WTC11 (cell line): ENCODE data around the gene ELOVL1. TPM values are rescaled to one million over a fixed set of nuclear protein-coding genes. Genes with fewer than 3 reads are reported as not detected.

ENCODE experiments used
- ATAC-seq: fragments of 200-7000 bp; cut with Tn5 transposase; 2 replicates; pipeline ENCODE4 v1.10.0; 2021; ENCODE audit warnings: mild to moderate bottlenecking, moderate library complexity
- CTCF ChIA-PET: fragments of 300-600 bp; sonication (Branson Sonifier 250); formaldehyde crosslinking; loops from one replicate; lab custom pipeline; 2021; ENCODE audit warnings: antibody characterized with exemption; lab: Charles Lee
- POLR2A ChIA-PET: fragments of 350-600 bp; sonication (Branson Sonifier 250); formaldehyde crosslinking; loops from one replicate; lab custom pipeline; 2021; ENCODE audit warnings: antibody characterized with exemption; lab: Charles Lee
- DNase-seq: peaks from one replicate; pipeline ENCODE4 v3.0.0; 2021; ENCODE audit warnings: low spot score
- H3K27ac Mint-ChIP-seq: 2 replicates; pipeline ENCODE4 v1.8.0; 2021; ENCODE audit warnings: mixed read lengths
- H3K27me3 Mint-ChIP-seq: 2 replicates; pipeline ENCODE4 v1.8.0; 2021; ENCODE audit warnings: low read depth, mild to moderate bottlenecking, moderate library complexity, mixed read lengths
- H3K36me3 Mint-ChIP-seq: 2 replicates; pipeline ENCODE4 v1.8.0; 2021; ENCODE audit warnings: mixed read lengths
- H3K4me1 Mint-ChIP-seq: 2 replicates; pipeline ENCODE4 v1.8.0; 2022; ENCODE audit warnings: mixed read lengths
- H3K4me3 Mint-ChIP-seq: 2 replicates; pipeline ENCODE4 v1.8.0; 2021; ENCODE audit warnings: mild to moderate bottlenecking, moderate library complexity, mixed read lengths
- H3K9me3 Mint-ChIP-seq: 2 replicates; pipeline ENCODE4 v1.8.0; 2021; ENCODE audit warnings: mixed read lengths
- ATF1 ChIP-seq: sonication (generic); formaldehyde crosslinking; IDR thresholded peaks from 2 replicates; pipeline ENCODE4 v1.8.1; 2023; ENCODE audit warnings: mild to moderate bottlenecking, moderate library complexity, missing genetic modification reagents
- ATF6 ChIP-seq: sonication (generic); formaldehyde crosslinking; IDR thresholded peaks from 2 replicates; pipeline ENCODE4 v1.8.1; 2023; ENCODE audit warnings: mild to moderate bottlenecking, missing genetic modification reagents
- CDX4 ChIP-seq: fragments of 250-450 bp; sonication (Bioruptor Pico); IDR thresholded peaks from 2 replicates; pipeline ENCODE4 v1.9.0; 2021; ENCODE audit warnings: moderate library complexity, mild to moderate bottlenecking, inconsistent platforms, borderline replicate concordance
- CREM ChIP-seq: sonication (generic); formaldehyde crosslinking; IDR thresholded peaks from 2 replicates; pipeline ENCODE4 v1.8.1; 2022; ENCODE audit warnings: mild to moderate bottlenecking, missing genetic modification reagents, moderate library complexity
- ELF4 ChIP-seq: sonication (generic); formaldehyde crosslinking; IDR thresholded peaks from 2 replicates; pipeline ENCODE4 v1.8.1; 2022; ENCODE audit warnings: low read depth, mild to moderate bottlenecking, moderate library complexity, missing genetic modification reagents
- EMX1 ChIP-seq: fragments of 250-450 bp; sonication (Bioruptor Pico); IDR thresholded peaks from 2 replicates; pipeline ENCODE4 v1.8.0; 2021; ENCODE audit warnings: mild to moderate bottlenecking
- GABPB1 ChIP-seq: sonication (generic); formaldehyde crosslinking; IDR thresholded peaks from 2 replicates; pipeline ENCODE4 v1.8.1; 2023; ENCODE audit warnings: mild to moderate bottlenecking, missing genetic modification reagents
- HMGA2 ChIP-seq: fragments of 250-450 bp; sonication (Bioruptor Pico); IDR thresholded peaks from 2 replicates; pipeline ENCODE4 v1.4.0; 2021; ENCODE audit warnings: mild to moderate bottlenecking, moderate library complexity
- KAT7 ChIP-seq: sonication (generic); formaldehyde crosslinking; IDR thresholded peaks from 2 replicates; pipeline ENCODE4 v1.8.1; 2023; ENCODE audit warnings: missing genetic modification reagents, mild to moderate bottlenecking, borderline replicate concordance
- NFATC4 ChIP-seq: fragments of 250-450 bp; sonication (Bioruptor Pico); IDR thresholded peaks from 2 replicates; pipeline ENCODE4 v1.9.0; 2021; ENCODE audit warnings: mild to moderate bottlenecking
- NFE2L1 ChIP-seq: sonication (generic); formaldehyde crosslinking; IDR thresholded peaks from 2 replicates; pipeline ENCODE4 v1.8.1; 2023; ENCODE audit warnings: missing genetic modification reagents
- NFYB ChIP-seq: sonication (generic); formaldehyde crosslinking; conservative IDR thresholded peaks from 2 replicates; pipeline ENCODE4 v1.8.0; 2022; ENCODE audit warnings: low read depth, missing genetic modification reagents
- NR3C1 ChIP-seq: sonication (generic); formaldehyde crosslinking; conservative IDR thresholded peaks from 2 replicates; pipeline ENCODE4 v1.8.1; 2023; ENCODE audit warnings: low read depth, mild to moderate bottlenecking, missing genetic modification reagents
- PRRX2 ChIP-seq: fragments of 250-450 bp; sonication (Bioruptor Pico); IDR thresholded peaks from 2 replicates; pipeline ENCODE4 v1.8.0; 2021; ENCODE audit warnings: mild to moderate bottlenecking
- TCF7 ChIP-seq: sonication (generic); formaldehyde crosslinking; IDR thresholded peaks from 2 replicates; pipeline ENCODE4 v1.8.0; 2022; ENCODE audit warnings: mild to moderate bottlenecking, low read depth, missing genetic modification reagents, moderate library complexity
- ZNF232 ChIP-seq: sonication (generic); formaldehyde crosslinking; IDR thresholded peaks from 2 replicates; pipeline ENCODE4 v1.8.0; 2022; ENCODE audit warnings: mild to moderate bottlenecking, missing genetic modification reagents
- ZNF416 ChIP-seq: fragments of 250-450 bp; sonication (Bioruptor Pico); IDR thresholded peaks from 2 replicates; pipeline ENCODE4 v1.9.0; 2021; ENCODE audit warnings: mild to moderate bottlenecking, inconsistent platforms
- ZNF532 ChIP-seq: fragments of 250-450 bp; sonication (Bioruptor Pico); IDR thresholded peaks from 2 replicates; pipeline ENCODE4 v1.9.0; 2021; ENCODE audit warnings: mild to moderate bottlenecking, borderline replicate concordance
- ZNF671 ChIP-seq: fragments of 250-450 bp; sonication (Bioruptor Pico); IDR thresholded peaks from 2 replicates; pipeline ENCODE4 v1.8.0; 2021; ENCODE audit warnings: mild to moderate bottlenecking
- total RNA-seq: library from RNA; stranded (reverse); gene quantifications from 3 replicates; pipeline ENCODE4 v1.2.3, GENCODE V29; 2021
- TF ChIP-seq, protein P1 (sequence below): sonication (generic); formaldehyde crosslinking; IDR thresholded peaks from 2 replicates; pipeline ENCODE4 v1.8.1; 2022; ENCODE audit warnings: mild to moderate bottlenecking, moderate library complexity, missing genetic modification reagents
- TF ChIP-seq, protein P2 (sequence below): sonication (generic); formaldehyde crosslinking; conservative IDR thresholded peaks from 2 replicates; pipeline ENCODE4 v1.8.1; 2023; ENCODE audit warnings: mild to moderate bottlenecking, low read depth, missing genetic modification reagents, moderate library complexity
- TF ChIP-seq, protein P3 (sequence below): fragments of 250-450 bp; sonication (Bioruptor Pico); IDR thresholded peaks from 2 replicates; pipeline ENCODE4 v1.8.0; 2021; ENCODE audit warnings: mild to moderate bottlenecking

Gene ELOVL1
- total RNA-seq, 1 experiment from 2014 or later = 26.6 TPM

DNA sequence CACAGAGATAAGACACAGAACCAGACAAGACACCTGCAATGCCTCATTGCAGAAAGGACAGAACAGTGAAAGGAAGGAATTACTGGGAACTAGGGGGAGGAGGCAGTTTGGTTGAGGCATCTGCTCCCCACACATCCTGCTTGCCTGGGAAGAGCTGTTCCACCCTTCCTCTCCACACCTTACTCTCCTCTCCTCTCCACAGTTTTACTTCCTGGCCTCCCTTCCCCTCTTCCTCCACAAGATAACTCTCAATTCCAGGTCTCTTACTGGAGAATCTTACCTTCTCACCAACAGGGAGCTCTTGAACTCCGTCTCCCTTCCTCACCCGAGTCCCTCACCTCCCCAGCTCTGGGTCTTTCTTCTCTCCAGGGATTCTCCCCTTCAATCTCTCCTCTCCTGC lies 2.1 kb downstream of the ELOVL1 start (continued):
- TF ChIP-seq, protein P1, sequence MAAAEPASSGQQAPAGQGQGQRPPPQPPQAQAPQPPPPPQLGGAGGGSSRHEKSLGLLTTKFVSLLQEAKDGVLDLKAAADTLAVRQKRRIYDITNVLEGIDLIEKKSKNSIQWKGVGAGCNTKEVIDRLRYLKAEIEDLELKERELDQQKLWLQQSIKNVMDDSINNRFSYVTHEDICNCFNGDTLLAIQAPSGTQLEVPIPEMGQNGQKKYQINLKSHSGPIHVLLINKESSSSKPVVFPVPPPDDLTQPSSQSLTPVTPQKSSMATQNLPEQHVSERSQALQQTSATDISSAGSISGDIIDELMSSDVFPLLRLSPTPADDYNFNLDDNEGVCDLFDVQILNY = no peak
- no peak for TF ChIP-seq ZNF232 (CRISPR knock-in tag)
- no peak for TF ChIP-seq ELF4 (CRISPR knock-in tag)
- no peak for TF ChIP-seq NR3C1 (CRISPR knock-in tag)

GRCh38 chr1:43363935-43364525 lies 3.8 kb downstream of the ELOVL1 start:
- Mint-ChIP-seq H3K4me3 (no peak overlapping the region), H3K9me3 (no peaks in the 10 kb centered on the region), H3K4me1 (peaks cover 47% of the 10 kb centered on the region), H3K27ac (peak overlapping the region; percentile 34), H3K36me3 (peaks cover 53% of the 10 kb centered on the region), H3K27me3 (no peaks in the 10 kb centered on the region)
- ATAC-seq (no peak), DNase-seq (no peak)
- no peak for TF ChIP-seq NFE2L1 (CRISPR knock-in tag)
- TF ChIP-seq HMGA2 (CRISPR knock-in tag) = no peak
- TF ChIP-seq CDX4 (CRISPR knock-in tag) = no peak
- no peak for TF ChIP-seq EMX1 (CRISPR knock-in tag)
- no peak for TF ChIP-seq ATF6 (CRISPR knock-in tag)
- TF ChIP-seq, protein P2, sequence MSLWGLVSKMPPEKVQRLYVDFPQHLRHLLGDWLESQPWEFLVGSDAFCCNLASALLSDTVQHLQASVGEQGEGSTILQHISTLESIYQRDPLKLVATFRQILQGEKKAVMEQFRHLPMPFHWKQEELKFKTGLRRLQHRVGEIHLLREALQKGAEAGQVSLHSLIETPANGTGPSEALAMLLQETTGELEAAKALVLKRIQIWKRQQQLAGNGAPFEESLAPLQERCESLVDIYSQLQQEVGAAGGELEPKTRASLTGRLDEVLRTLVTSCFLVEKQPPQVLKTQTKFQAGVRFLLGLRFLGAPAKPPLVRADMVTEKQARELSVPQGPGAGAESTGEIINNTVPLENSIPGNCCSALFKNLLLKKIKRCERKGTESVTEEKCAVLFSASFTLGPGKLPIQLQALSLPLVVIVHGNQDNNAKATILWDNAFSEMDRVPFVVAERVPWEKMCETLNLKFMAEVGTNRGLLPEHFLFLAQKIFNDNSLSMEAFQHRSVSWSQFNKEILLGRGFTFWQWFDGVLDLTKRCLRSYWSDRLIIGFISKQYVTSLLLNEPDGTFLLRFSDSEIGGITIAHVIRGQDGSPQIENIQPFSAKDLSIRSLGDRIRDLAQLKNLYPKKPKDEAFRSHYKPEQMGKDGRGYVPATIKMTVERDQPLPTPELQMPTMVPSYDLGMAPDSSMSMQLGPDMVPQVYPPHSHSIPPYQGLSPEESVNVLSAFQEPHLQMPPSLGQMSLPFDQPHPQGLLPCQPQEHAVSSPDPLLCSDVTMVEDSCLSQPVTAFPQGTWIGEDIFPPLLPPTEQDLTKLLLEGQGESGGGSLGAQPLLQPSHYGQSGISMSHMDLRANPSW (CRISPR knock-in tag) = no peak
- TF ChIP-seq PRRX2 (CRISPR knock-in tag) = peak; percentile 18; the same call in 1 of the 2 replicates
- TF ChIP-seq NFATC4 (CRISPR knock-in tag) = peak; percentile 79; the same call in 1 of the 2 replicates
- TF ChIP-seq ATF1 (CRISPR knock-in tag) = no peak
- 0 out of 2 replicates have a peak, but pooled peaks have one; percentile 30 for TF ChIP-seq ZNF532
- TF ChIP-seq NFYB (CRISPR knock-in tag) = no peak
- no peak for TF ChIP-seq KAT7 (CRISPR knock-in tag)
- 0 out of 2 replicates have a peak, but pooled peaks have one; percentile 8 for TF ChIP-seq CREM (CRISPR knock-in tag)
- peak; percentile 53; the same call in 1 of the 2 replicates for TF ChIP-seq ZNF671 (CRISPR knock-in tag)
- no peak for TF ChIP-seq GABPB1 (CRISPR knock-in tag)
- TF ChIP-seq, protein P3, sequence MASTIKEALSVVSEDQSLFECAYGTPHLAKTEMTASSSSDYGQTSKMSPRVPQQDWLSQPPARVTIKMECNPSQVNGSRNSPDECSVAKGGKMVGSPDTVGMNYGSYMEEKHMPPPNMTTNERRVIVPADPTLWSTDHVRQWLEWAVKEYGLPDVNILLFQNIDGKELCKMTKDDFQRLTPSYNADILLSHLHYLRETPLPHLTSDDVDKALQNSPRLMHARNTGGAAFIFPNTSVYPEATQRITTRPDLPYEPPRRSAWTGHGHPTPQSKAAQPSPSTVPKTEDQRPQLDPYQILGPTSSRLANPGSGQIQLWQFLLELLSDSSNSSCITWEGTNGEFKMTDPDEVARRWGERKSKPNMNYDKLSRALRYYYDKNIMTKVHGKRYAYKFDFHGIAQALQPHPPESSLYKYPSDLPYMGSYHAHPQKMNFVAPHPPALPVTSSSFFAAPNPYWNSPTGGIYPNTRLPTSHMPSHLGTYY = peak; percentile 14; the same call in 1 of the 2 replicates
- peak; percentile 60; the same call in 1 of the 2 replicates for TF ChIP-seq ZNF416
- TF ChIP-seq TCF7 (CRISPR knock-in tag) = no peak
- TF ChIP-seq ELF4 (CRISPR knock-in tag) = no peak
- POLR2A ChIA-PET = no interaction called here
- CTCF ChIA-PET = interaction anchor here (1.5 kb wide), 1 partner anchor 50 kb away, joined by 7 read pairs; no protein-coding TSS in a partner anchor
